Astrocyte of the spinal cord (primary cell): ENCODE measurements around the gene ITGAL.
A peak's percentile ranks its signal among the peaks of the same experiment; 100 is the strongest.
"Not testable (repeated sequence)": the region's sequence is repeated elsewhere in the genome, so short reads cannot be mapped to it uniquely, and the experiment has no call there.

ENCODE experiments used
- DNase-seq: peaks from one replicate; pipeline ENCODE4 v3.0.0; 2011; ENCODE audit warnings: low read depth, low spot score
- H3K4me3 ChIP-seq: 2 replicates; pipeline ENCODE4 v1.5.1; 2011; ENCODE audit warnings: low read depth, mild to moderate bottlenecking, low read length, moderate library complexity
- in situ Hi-C: cut with HindIII; loops from 2 replicates; pipeline ENCODE4 v1.10.0; 2017; ENCODE audit warnings: low sequenced_read_pairs
- TF ChIP-seq, protein P1 (sequence below): IDR thresholded peaks from 2 replicates; pipeline ENCODE4 v1.5.1; 2012; ENCODE audit warnings: low read depth, mild to moderate bottlenecking, low read length, inconsistent platforms

Gene ITGAL

GRCh38 chr16:30539000-30539964, 66.7 kb downstream of the ITGAL start:
- no peak overlapping the region for H3K4me3 ChIP-seq
- TF ChIP-seq, protein P1, sequence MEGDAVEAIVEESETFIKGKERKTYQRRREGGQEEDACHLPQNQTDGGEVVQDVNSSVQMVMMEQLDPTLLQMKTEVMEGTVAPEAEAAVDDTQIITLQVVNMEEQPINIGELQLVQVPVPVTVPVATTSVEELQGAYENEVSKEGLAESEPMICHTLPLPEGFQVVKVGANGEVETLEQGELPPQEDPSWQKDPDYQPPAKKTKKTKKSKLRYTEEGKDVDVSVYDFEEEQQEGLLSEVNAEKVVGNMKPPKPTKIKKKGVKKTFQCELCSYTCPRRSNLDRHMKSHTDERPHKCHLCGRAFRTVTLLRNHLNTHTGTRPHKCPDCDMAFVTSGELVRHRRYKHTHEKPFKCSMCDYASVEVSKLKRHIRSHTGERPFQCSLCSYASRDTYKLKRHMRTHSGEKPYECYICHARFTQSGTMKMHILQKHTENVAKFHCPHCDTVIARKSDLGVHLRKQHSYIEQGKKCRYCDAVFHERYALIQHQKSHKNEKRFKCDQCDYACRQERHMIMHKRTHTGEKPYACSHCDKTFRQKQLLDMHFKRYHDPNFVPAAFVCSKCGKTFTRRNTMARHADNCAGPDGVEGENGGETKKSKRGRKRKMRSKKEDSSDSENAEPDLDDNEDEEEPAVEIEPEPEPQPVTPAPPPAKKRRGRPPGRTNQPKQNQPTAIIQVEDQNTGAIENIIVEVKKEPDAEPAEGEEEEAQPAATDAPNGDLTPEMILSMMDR: no peak
- in situ Hi-C loops: no loop called here
- DNase-seq: no peak

- H3K4me3 ChIP-seq, in situ Hi-C loops, DNase-seq: not testable (repeated sequence)
These were observed 67.5 kb downstream of the ITGAL start for GRCh38 chr16:30539986-30540526.

GRCh38 chr16:30540916-30541464, 68.4 kb downstream of the ITGAL start:
- DNase-seq, in situ Hi-C loops, H3K4me3 ChIP-seq: not testable (repeated sequence)

GRCh38 chr16:30541502-30542329, 69.2 kb downstream of the ITGAL start:
- in situ Hi-C loops: no loop called here
- TF ChIP-seq, protein P1: no peak
- H3K4me3 ChIP-seq: no peak overlapping the region
- DNase-seq: peak; percentile 18

DNA sequence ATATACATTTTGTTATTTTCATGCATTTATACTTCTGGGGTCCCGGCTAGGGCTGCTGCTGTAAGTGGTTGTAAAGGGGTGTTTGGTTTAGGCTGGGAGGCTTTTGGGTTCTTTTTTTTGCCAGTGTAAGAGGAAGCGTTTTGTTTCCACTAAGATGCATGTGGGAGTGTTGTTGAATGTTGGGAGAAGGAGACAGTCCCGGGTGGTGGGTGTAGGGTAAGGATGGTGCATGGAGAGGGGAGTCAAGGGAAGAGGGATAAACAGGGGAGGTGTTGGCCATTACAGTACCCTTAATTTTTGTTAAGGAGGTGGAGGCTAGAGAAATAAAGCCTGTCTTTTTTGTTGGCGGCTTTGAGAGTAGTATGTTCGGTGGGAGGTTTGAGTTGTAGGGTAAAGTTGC, 70.5 kb downstream of the ITGAL start:
- DNase-seq: no peak
- no peak overlapping the region for H3K4me3 ChIP-seq
- in situ Hi-C loops: no loop called here
- TF ChIP-seq, protein P1: no peak

DNA sequence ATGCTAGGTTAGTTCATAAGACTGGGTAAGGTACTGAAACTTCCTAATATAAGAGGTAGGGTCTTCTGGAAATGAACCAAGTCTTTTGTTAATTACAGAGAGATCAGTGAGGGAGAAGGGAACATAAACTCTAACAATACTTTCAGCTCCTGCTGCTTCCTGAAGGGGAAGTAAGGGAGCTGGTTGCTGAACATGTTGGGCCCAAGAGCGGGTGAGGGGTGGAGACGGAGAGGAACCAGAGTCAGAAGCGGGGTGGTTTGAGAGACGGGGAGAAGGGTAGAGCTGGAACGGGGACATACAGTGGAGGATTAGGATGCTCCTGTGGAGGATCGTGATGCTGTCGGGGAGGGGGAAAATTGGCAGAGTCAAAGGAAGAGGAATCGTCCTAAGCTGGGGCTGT, 73.6 kb downstream of the ITGAL start:
- in situ Hi-C loops: no loop called here
- TF ChIP-seq, protein P1: no peak

More for the DNA sequence above, 73.6 kb downstream of the ITGAL start:
- no peak overlapping the region for H3K4me3 ChIP-seq
- DNase-seq: no peak
